Loucy (cell line): ENCODE results near the gene PTPRN2.

Experiments used
- H2AFZ ChIP-seq: fragments of 200-600 bp; sonication (generic); 2 replicates; pipeline ENCODE4 v1.6.0; 2016; ENCODE audit warnings: antibody characterized with exemption, mild to moderate bottlenecking, low read length, moderate library complexity
- H3F3A ChIP-seq: fragments of 200-600 bp; 2 replicates; pipeline ENCODE4 v1.6.0; 2016; ENCODE audit warnings: antibody characterized with exemption, low read depth, mild to moderate bottlenecking
- H3K27me3 ChIP-seq: fragments of 200-600 bp; sonication (generic); 2 replicates; pipeline ENCODE4 v1.6.1; 2014; ENCODE audit warnings: low read length, mild to moderate bottlenecking; ENCODE audit not compliant: insufficient read depth, poor library complexity, severe bottlenecking
- H3K36me3 ChIP-seq: fragments of 200-600 bp; sonication (generic); 2 replicates; pipeline ENCODE4 v1.6.1; 2016; ENCODE audit warnings: low read length; ENCODE audit not compliant: insufficient read depth
- H3K4me1 ChIP-seq: fragments of 200-600 bp; sonication (generic); 2 replicates; pipeline ENCODE4 v1.5.1; 2014; ENCODE audit warnings: low read length, mild to moderate bottlenecking; ENCODE audit not compliant: insufficient read depth, poor library complexity, severe bottlenecking
- H3K4me2 ChIP-seq: fragments of 200-600 bp; sonication (generic); 2 replicates; pipeline ENCODE4 v1.6.0; 2014; ENCODE audit warnings: antibody characterized with exemption, low read length, low read depth, mild to moderate bottlenecking; ENCODE audit not compliant: poor library complexity, severe bottlenecking
- H3K4me3 ChIP-seq: fragments of 200-600 bp; sonication (generic); 2 replicates; pipeline ENCODE4 v1.5.1; 2014; ENCODE audit warnings: low read length, mild to moderate bottlenecking, mixed read lengths; ENCODE audit not compliant: poor library complexity, severe bottlenecking
- H3K79me2 ChIP-seq: fragments of 200-600 bp; sonication (generic); 2 replicates; pipeline ENCODE4 v1.6.1; 2014; ENCODE audit warnings: low read length; ENCODE audit not compliant: insufficient read depth
- H3K9ac ChIP-seq: fragments of 200-600 bp; sonication (generic); 2 replicates; pipeline ENCODE4 v1.6.0; 2014; ENCODE audit warnings: mild to moderate bottlenecking, low read depth, low read length, moderate library complexity; ENCODE audit not compliant: poor library complexity, severe bottlenecking
- H3K9me2 ChIP-seq: fragments of 200-600 bp; sonication (generic); replicated peaks from 2 replicates; pipeline ENCODE4 v1.6.1; 2016; ENCODE audit warnings: low read depth, low read length, mixed read lengths
- H3K9me3 ChIP-seq: fragments of 200-600 bp; sonication (generic); 2 replicates; pipeline ENCODE4 v1.6.1; 2014; ENCODE audit warnings: mild to moderate bottlenecking, antibody characterized with exemption, low read length, low read depth; ENCODE audit not compliant: insufficient read depth
- H4K20me1 ChIP-seq: fragments of 200-600 bp; sonication (generic); 2 replicates; pipeline ENCODE4 v1.6.0; 2014; ENCODE audit warnings: antibody characterized with exemption, low read length, mild to moderate bottlenecking; ENCODE audit not compliant: insufficient read depth, poor library complexity, severe bottlenecking
- CTCF ChIP-seq: fragments of 200-600 bp; sonication (generic); conservative IDR thresholded peaks from 2 replicates; pipeline ENCODE4 v1.5.1; 2014; ENCODE audit warnings: mild to moderate bottlenecking, antibody characterized with exemption, low read length
- EZH2phosphoT487 ChIP-seq: fragments of 200-600 bp; IDR thresholded peaks from 2 replicates; pipeline ENCODE4 v1.6.1; 2018; ENCODE audit warnings: antibody characterized with exemption, mild to moderate bottlenecking, moderate library complexity, borderline replicate concordance

PTPRN2 gene

GRCh38 chr7:158351481-158351880 lies 236.1 kb downstream of the PTPRN2 start:
- Histone ChIP-seq H2AFZ (no peak overlapping the region), H3K36me3 (no peaks in the 10 kb centered on the region), H3F3A (no peaks in the 10 kb centered on the region), H3K9ac (no peak overlapping the region), H3K27me3 (no peaks in the 10 kb centered on the region), H3K4me2 (no peak overlapping the region), H4K20me1 (no peaks in the 10 kb centered on the region), H3K9me3 (peaks cover 3% of the 10 kb centered on the region; the same call in 1 of the 2 replicates), H3K79me2 (no peaks in the 10 kb centered on the region), H3K4me3 (no peak overlapping the region), H3K9me2 (no peaks in the 10 kb centered on the region), H3K4me1 (no peaks in the 10 kb centered on the region)
- no peak for TF ChIP-seq CTCF
- TF ChIP-seq EZH2phosphoT487, result no peak

GRCh38 chr7:158351051-158351450 lies 236.6 kb downstream of the PTPRN2 start:
- Histone ChIP-seq H3K4me2 (no peak overlapping the region), H2AFZ (no peak overlapping the region), H4K20me1 (no peaks in the 10 kb centered on the region), H3K9me2 (no peaks in the 10 kb centered on the region), H3K9ac (no peak overlapping the region), H3K36me3 (no peaks in the 10 kb centered on the region), H3K9me3 (peaks cover 3% of the 10 kb centered on the region; the same call in 1 of the 2 replicates), H3K4me1 (no peaks in the 10 kb centered on the region), H3K27me3 (no peaks in the 10 kb centered on the region), H3F3A (no peaks in the 10 kb centered on the region), H3K79me2 (no peaks in the 10 kb centered on the region), H3K4me3 (no peak overlapping the region)
- TF ChIP-seq EZH2phosphoT487 (no peak), CTCF (no peak)

- Histone ChIP-seq H3F3A (no peaks in the 10 kb centered on the region), H4K20me1 (no peaks in the 10 kb centered on the region), H3K9me3 (peaks cover 3% of the 10 kb centered on the region; the same call in 1 of the 2 replicates), H3K4me2 (no peak overlapping the region), H3K4me1 (no peaks in the 10 kb centered on the region), H2AFZ (no peak overlapping the region), H3K9me2 (no peaks in the 10 kb centered on the region), H3K27me3 (no peaks in the 10 kb centered on the region), H3K4me3 (no peak overlapping the region), H3K36me3 (no peaks in the 10 kb centered on the region), H3K9ac (no peak overlapping the region), H3K79me2 (no peaks in the 10 kb centered on the region)
- TF ChIP-seq EZH2phosphoT487 (no peak), CTCF (no peak)
Measured at GRCh38 chr7:158350166-158350900, 237.3 kb downstream of the PTPRN2 start.
